Common myeloid progenitor, CD34-positive (primary cell): ENCODE measurements around the gene CPNE4.

Experiments
- CTCF ChIA-PET: fragments of 350-600 bp; sonication (Branson Sonifier 250); formaldehyde crosslinking; loops from one replicate; lab custom pipeline; 2021; ENCODE audit warnings: antibody characterized with exemption; lab: Charles Lee
- POLR2A ChIA-PET: fragments of 350-600 bp; sonication (Branson Sonifier 250); formaldehyde crosslinking; loops from one replicate; lab custom pipeline; 2021; ENCODE audit warnings: antibody characterized with exemption; lab: Charles Lee
- DNase-seq, 3 donors: peaks; one replicate each; pipeline versions ENCODE4 v3.0.0 to v3.0.0-alpha.2; 2013
- H3K27ac ChIP-seq, 2 experiments: 1 replicate in 1 of 2; 2 replicates in 1 of 2; pipeline ENCODE4 v1.7.0; 2013; ENCODE audit warnings: inconsistent platforms in 2 of 2, low read length in 2 of 2, mild to moderate bottlenecking in 2 of 2, low read depth in 1 of 2, moderate library complexity in 1 of 2; ENCODE audit not compliant: severe bottlenecking in 2 of 2, insufficient read depth in 1 of 2, poor library complexity in 1 of 2
- H3K27me3 ChIP-seq, 5 experiments: replicated peaks in 2 of 5; 1 replicate in 3 of 5; 2 replicates in 2 of 5; pipeline versions ENCODE4 v1.6.1 to v1.7.0; 2013; ENCODE audit warnings: low read length in 4 of 5, mild to moderate bottlenecking in 2 of 5, moderate library complexity in 2 of 5, inconsistent platforms in 1 of 5; ENCODE audit not compliant: insufficient read depth in 5 of 5, control insufficient read depth in 4 of 5
- H3K36me3 ChIP-seq, 4 experiments: 1 replicate in 2 of 4; 2 replicates in 2 of 4; pipeline versions ENCODE4 v1.6.1 to v1.7.0; 2013; ENCODE audit warnings: low read length in 3 of 4, control low read depth in 1 of 4, mild to moderate bottlenecking in 1 of 4; ENCODE audit not compliant: control insufficient read depth in 4 of 4, insufficient read depth in 4 of 4
- H3K4me1 ChIP-seq, 4 experiments: 1 replicate in 3 of 4; 2 replicates in 1 of 4; pipeline versions ENCODE4 v1.6.1 to v1.7.1; 2013; ENCODE audit warnings: low read length in 3 of 4, mild to moderate bottlenecking in 3 of 4, control low read depth in 1 of 4, inconsistent platforms in 1 of 4, moderate library complexity in 1 of 4; ENCODE audit not compliant: control insufficient read depth in 4 of 4, insufficient read depth in 4 of 4; ENCODE audit errors: control extremely low read depth in 1 of 4
- H3K4me3 ChIP-seq, 7 experiments: 1 replicate in 4 of 7; 2 replicates in 3 of 7; pipeline versions ENCODE4 v1.5.1 to v1.7.0; 2013; ENCODE audit warnings: mild to moderate bottlenecking in 7 of 7, low read length in 6 of 7, moderate library complexity in 6 of 7, inconsistent platforms in 2 of 7, low read depth in 2 of 7, control low read depth in 1 of 7; ENCODE audit not compliant: insufficient read depth in 4 of 7, control insufficient read depth in 1 of 7; ENCODE audit errors: extremely low read depth in 1 of 7
- H3K9me3 ChIP-seq, 5 experiments: 1 replicate in 4 of 5; 2 replicates in 1 of 5; pipeline versions ENCODE4 v1.6.1 to v1.7.1; 2013; ENCODE audit warnings: low read length in 4 of 5, mild to moderate bottlenecking in 2 of 5, inconsistent platforms in 1 of 5, low read depth in 1 of 5, moderate library complexity in 1 of 5; ENCODE audit not compliant: control insufficient read depth in 4 of 5, insufficient read depth in 2 of 5; ENCODE audit errors: control extremely low read depth in 1 of 5
- WGBS: methylation state at CpG from one replicate; pipeline ENCODE4 v1.1.5; 2013; ENCODE audit not compliant: insufficient coverage; 5-methylcytosine and 5-hydroxymethylcytosine counted together

The CPNE4 gene

DNA sequence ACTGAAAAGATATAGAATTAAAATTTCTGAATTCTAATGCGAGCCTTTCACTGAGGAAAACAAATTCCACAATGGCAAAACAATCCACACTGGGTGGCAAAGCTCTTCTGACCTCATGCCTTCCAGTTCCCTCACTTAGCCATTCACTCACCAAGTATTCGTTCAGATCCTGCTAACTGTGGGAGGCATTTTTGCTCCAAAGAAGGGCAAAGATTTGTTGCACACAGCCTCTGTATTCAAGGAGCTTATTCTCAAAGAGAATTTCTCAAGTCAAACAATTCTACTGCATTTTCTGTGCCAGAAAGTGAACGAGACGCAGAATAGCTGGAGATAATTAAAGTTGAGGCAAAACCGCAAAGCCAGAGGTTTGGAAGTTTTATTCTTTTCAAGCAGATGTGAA is 77.3 kb downstream of the CPNE4 start:
- WGBS = 67% methylated on average over 4 of the region's 5 CpGs
- no peak for DNase-seq
- no peaks in the 10 kb centered on the region for H3K36me3 ChIP-seq
- no peak overlapping the region for H3K4me3 ChIP-seq
- no peak overlapping the region for H3K27ac ChIP-seq
- no peaks in the 10 kb centered on the region for H3K9me3 ChIP-seq
- ChIA-PET POLR2A (no interaction called here), CTCF (no interaction called here)
- no peaks in the 10 kb centered on the region for H3K4me1 ChIP-seq
- peaks cover 0 to 9% (median 2%) of the 10 kb centered on the region in 5 experiments for H3K27me3 ChIP-seq

- Histone ChIP-seq H3K27me3 (peaks cover 0 to 2% (median 0%) of the 10 kb centered on the region in 5 experiments), H3K4me3 (no peak overlapping the region), H3K4me1 (no peaks in the 10 kb centered on the region), H3K27ac (no peak overlapping the region), H3K9me3 (peaks cover 0 to 2% (median 0%) of the 10 kb centered on the region in 5 experiments), H3K36me3 (no peaks in the 10 kb centered on the region)
- ChIA-PET CTCF (no interaction called here), POLR2A (no interaction called here)
- DNase-seq = no peak
- WGBS = no CpG with 5 or more reads among the region's 1 CpG
These were observed 86.0 kb downstream of the CPNE4 start for GRCh38 chr3:131948806-131949205.

DNA sequence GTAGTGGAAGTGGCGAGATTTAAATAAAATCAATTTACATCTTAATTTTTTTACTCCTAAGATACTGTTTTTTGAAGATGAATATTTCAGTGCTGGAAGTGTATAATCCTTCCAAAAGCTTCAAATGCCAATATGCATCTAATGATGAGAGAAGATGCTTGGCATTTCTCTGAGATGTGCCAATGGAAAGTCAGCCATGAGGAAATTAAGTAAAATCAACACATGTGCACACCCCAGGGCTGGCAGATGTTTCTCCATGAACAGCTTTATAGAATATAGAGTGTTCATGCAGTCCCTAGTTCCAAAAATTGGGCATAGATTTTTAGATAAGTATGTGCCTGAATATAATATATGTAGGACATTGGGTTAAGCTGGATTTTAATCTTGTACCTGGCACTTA is 90.1 kb downstream of the CPNE4 start:
- H3K27ac ChIP-seq = no peak overlapping the region
- H3K36me3 ChIP-seq = no peaks in the 10 kb centered on the region
- no peak overlapping the region for H3K4me3 ChIP-seq
- POLR2A ChIA-PET = no interaction called here
- no peaks in the 10 kb centered on the region for H3K4me1 ChIP-seq
- peaks cover 0 to 4% (median 2%) of the 10 kb centered on the region in 5 experiments for H3K27me3 ChIP-seq
- DNase-seq = no peak
- WGBS = no CpG with 5 or more reads among the region's 1 CpG
- no peaks in the 10 kb centered on the region for H3K9me3 ChIP-seq
- CTCF ChIA-PET = interaction anchor here (0.5 kb wide), 1 partner anchor 218 kb away, joined by 3 read pairs; no protein-coding TSS in a partner anchor

GRCh38 chr3:131933665-131934064 is 101.1 kb downstream of the CPNE4 start:
- Histone ChIP-seq H3K4me3 (no peak overlapping the region), H3K9me3 (peaks cover 0 to 2% (median 0%) of the 10 kb centered on the region in 5 experiments), H3K27me3 (peaks cover 0 to 4% (median 0%) of the 10 kb centered on the region in 5 experiments), H3K27ac (no peak overlapping the region), H3K4me1 (no peaks in the 10 kb centered on the region), H3K36me3 (no peaks in the 10 kb centered on the region)
- ChIA-PET CTCF (no interaction called here), POLR2A (no interaction called here)
- WGBS = 94% methylated on average over 2 of the region's 3 CpGs
- DNase-seq = no peak

- CTCF ChIA-PET = no interaction called here
- 80% methylated on average over 1 of the region's 2 CpGs for WGBS
These were observed 106.2 kb downstream of the CPNE4 start for GRCh38 chr3:131928593-131928992.

DNA sequence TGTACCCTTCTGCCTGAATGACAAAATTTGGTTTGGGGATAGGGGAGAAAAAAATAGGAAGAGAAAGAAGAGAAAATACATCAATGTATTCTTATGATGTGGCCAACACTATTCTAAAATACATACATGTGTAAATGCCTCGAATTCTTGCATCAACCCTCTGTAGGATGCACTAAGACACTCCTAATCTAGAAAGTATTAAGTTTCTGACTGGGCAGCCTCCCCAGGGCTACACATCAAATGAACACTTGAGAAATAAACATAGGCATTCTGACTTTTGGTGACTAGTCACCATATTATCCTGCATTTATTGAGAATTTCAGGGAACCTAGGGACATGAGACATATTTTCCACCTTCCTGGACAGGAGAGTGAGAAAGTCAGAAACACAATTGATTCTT is 109.2 kb downstream of the CPNE4 start:
- H3K9me3 ChIP-seq = no peaks in the 10 kb centered on the region
- no CpG with 5 or more reads among the region's 1 CpG for WGBS
- H3K4me3 ChIP-seq = no peak overlapping the region
- no peak for DNase-seq
- no peak overlapping the region for H3K27ac ChIP-seq
- ChIA-PET CTCF (no interaction called here), POLR2A (no interaction called here)
- H3K36me3 ChIP-seq = no peaks in the 10 kb centered on the region
- no peaks in the 10 kb centered on the region for H3K4me1 ChIP-seq
- peaks cover 0 to 2% (median 0%) of the 10 kb centered on the region in 5 experiments for H3K27me3 ChIP-seq

More at GRCh38 chr3:131928593-131928992, 106.2 kb downstream of the CPNE4 start:
- no peaks in the 10 kb centered on the region for H3K4me1 ChIP-seq
- no peak overlapping the region for H3K4me3 ChIP-seq
- H3K9me3 ChIP-seq = no peaks in the 10 kb centered on the region
- POLR2A ChIA-PET = no interaction called here
- no peak overlapping the region for H3K27ac ChIP-seq
- peaks cover 0 to 2% (median 0%) of the 10 kb centered on the region in 5 experiments for H3K27me3 ChIP-seq
- no peak for DNase-seq
- no peaks in the 10 kb centered on the region for H3K36me3 ChIP-seq

- Histone ChIP-seq H3K27me3 (peaks cover 0 to 2% (median 0%) of the 10 kb centered on the region in 5 experiments), H3K4me1 (no peaks in the 10 kb centered on the region), H3K36me3 (no peaks in the 10 kb centered on the region), H3K9me3 (no peaks in the 10 kb centered on the region), H3K4me3 (no peak overlapping the region), H3K27ac (no peak overlapping the region)
- POLR2A ChIA-PET = no interaction called here
- CTCF ChIA-PET = no interaction called here
- no CpG with 5 or more reads among the region's 1 CpG for WGBS
- DNase-seq = no peak
These were observed 112.5 kb downstream of the CPNE4 start for GRCh38 chr3:131922356-131922755.
